ENCODE data around the gene RBL2. TPM values are rescaled to one million over a fixed set of nuclear protein-coding genes. Genes with fewer than 3 reads are reported as not detected.

RBL2 gene
- total and polyA plus RNA-seq, 2 donors (not counting 3 experiments of a cell fraction or from before 2014, with no cell fraction given): 22.5 to 30.7 TPM

DNA sequence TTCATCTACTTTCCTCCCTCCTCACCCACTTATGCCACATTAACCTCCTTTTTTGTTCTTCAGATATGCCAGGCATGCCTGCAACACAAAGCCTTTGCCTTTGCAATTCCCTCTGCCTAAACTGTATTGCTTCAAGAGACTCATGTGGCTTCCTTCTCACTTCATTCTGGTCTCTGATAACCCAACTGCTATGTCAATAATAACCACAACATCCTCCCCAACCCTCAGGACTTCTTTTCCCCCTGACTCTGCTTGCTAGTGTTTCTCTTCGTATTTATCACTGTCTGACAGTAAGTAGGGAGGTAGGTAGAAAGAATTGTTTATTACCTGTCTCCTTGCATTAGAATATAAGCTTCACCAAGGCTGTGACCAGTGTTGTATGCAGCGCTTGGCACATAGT is 22.4 kb downstream of the RBL2 start:
- peaks cover 3 to 9% of the 10 kb centered on the region in 2 experiments for H3K36me3 ChIP-seq (ENCODE audit: control insufficient read depth in 2 of 2, extremely low read depth in 1 of 2, insufficient read depth in 2 of 2, low read length in 2 of 2)
- FAIRE-seq: no peak

More for the DNA sequence above, 22.4 kb downstream of the RBL2 start:
- ChIA-PET CTCF (no interaction called here), POLR2A (no interaction called here)
- no peak for DNase-seq (ENCODE audit: low read depth, low spot score)
- no peak overlapping the region for H3K27ac ChIP-seq (ENCODE audit: insufficient read depth, low read depth, low read length)
- TF ChIP-seq POLR2AphosphoS5 (IDR thresholded peaks at IDR 0.05; ENCODE audit: insufficient read depth, low read depth, low read length): no peak
- no peak for TF ChIP-seq POLR2A (IDR thresholded peaks at IDR 0.05; ENCODE audit: low read depth, low read length)
- no peak for TF ChIP-seq FOS (IDR thresholded peaks at IDR 0.05; ENCODE audit: borderline replicate concordance, insufficient read depth, low read length)
- TF ChIP-seq, protein P1, sequence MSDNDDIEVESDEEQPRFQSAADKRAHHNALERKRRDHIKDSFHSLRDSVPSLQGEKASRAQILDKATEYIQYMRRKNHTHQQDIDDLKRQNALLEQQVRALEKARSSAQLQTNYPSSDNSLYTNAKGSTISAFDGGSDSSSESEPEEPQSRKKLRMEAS (IDR thresholded peaks at IDR 0.05; ENCODE audit: insufficient read depth, insufficient read length): no peak
- TF ChIP-seq, protein P2, sequence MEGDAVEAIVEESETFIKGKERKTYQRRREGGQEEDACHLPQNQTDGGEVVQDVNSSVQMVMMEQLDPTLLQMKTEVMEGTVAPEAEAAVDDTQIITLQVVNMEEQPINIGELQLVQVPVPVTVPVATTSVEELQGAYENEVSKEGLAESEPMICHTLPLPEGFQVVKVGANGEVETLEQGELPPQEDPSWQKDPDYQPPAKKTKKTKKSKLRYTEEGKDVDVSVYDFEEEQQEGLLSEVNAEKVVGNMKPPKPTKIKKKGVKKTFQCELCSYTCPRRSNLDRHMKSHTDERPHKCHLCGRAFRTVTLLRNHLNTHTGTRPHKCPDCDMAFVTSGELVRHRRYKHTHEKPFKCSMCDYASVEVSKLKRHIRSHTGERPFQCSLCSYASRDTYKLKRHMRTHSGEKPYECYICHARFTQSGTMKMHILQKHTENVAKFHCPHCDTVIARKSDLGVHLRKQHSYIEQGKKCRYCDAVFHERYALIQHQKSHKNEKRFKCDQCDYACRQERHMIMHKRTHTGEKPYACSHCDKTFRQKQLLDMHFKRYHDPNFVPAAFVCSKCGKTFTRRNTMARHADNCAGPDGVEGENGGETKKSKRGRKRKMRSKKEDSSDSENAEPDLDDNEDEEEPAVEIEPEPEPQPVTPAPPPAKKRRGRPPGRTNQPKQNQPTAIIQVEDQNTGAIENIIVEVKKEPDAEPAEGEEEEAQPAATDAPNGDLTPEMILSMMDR (IDR thresholded peaks at IDR 0.05; ENCODE audit: extremely low read depth in 1 of 2, insufficient read depth in 1 of 2, low read depth in 1 of 2, low read length in 2 of 2): no peak
- TF ChIP-seq MYC (IDR thresholded peaks at IDR 0.05; ENCODE audit: low read depth, low read length): no peak
- no peak for TF ChIP-seq GATA2 (IDR thresholded peaks at IDR 0.05; ENCODE audit: insufficient read depth, insufficient read length, low read depth, low read length)
- TF ChIP-seq JUN (IDR thresholded peaks at IDR 0.05; ENCODE audit: borderline replicate concordance, insufficient read depth, insufficient read length, low read depth): no peak
- TF ChIP-seq EZH2 (IDR thresholded peaks at IDR 0.05; ENCODE audit: borderline replicate concordance, low read depth, low read length, severe bottlenecking): no peak
- H2AFZ ChIP-seq (ENCODE audit: low read depth, low read length): no peak overlapping the region
- H3K9me3 ChIP-seq (replicated peaks; ENCODE audit: control insufficient read depth, insufficient read depth, low read length): no peaks in the 10 kb centered on the region
- H3K4me2 ChIP-seq (ENCODE audit: insufficient read depth, low read length): no peak overlapping the region
- no peaks in the 10 kb centered on the region for H3K4me1 ChIP-seq (ENCODE audit: control insufficient read depth, extremely low read depth, insufficient read depth, low read length)
- H3K9ac ChIP-seq (replicated peaks; ENCODE audit: extremely low read depth, insufficient read depth, low read length): no peak overlapping the region
- no peak overlapping the region for H3K4me3 ChIP-seq (replicated peaks in 1 of 3; ENCODE audit: insufficient read depth in 1 of 3, low read depth in 1 of 3, low read length in 3 of 3)
- dilution Hi-C loops (cut with MboI; ENCODE audit: extremely low pct_ligation_motif_present, low sequenced_read_pairs): no loop called here
- no peaks in the 10 kb centered on the region for H4K20me1 ChIP-seq (replicated peaks; ENCODE audit: control insufficient read depth, extremely low read depth, insufficient read depth, low read length)
- no TSS peak for BruUV-seq (replicated peaks)
- no peaks in the 10 kb centered on the region for H3K79me2 ChIP-seq (ENCODE audit: control insufficient read depth, insufficient read depth, low read length)
- intact Hi-C loops (cut with micrococcal nuclease): no loop called here
- no peaks in the 10 kb centered on the region for H3K27me3 ChIP-seq (ENCODE audit: control insufficient read depth in 2 of 2, insufficient read depth in 2 of 2, low read length in 2 of 2)
- no peaks in the 10 kb centered on the region for H3K9me1 ChIP-seq (replicated peaks; ENCODE audit: control insufficient read depth, extremely low read depth, insufficient read depth, low read length)

Measured in endothelial cell of umbilical vein (primary cell).